Keratinocyte (primary cell): Measurements from ENCODE around the gene SIPA1.

ENCODE experiments used
- CTCF ChIP-seq, 3 experiments: IDR thresholded peaks in 1 of 3; conservative IDR thresholded peaks in 1 of 3; optimal IDR thresholded peaks in 1 of 3; 2 replicates in 2 of 3; 3 replicates in 1 of 3; pipeline versions ENCODE3 to v1.5.1; 2011; ENCODE audit warnings: low read length in 3 of 3, mild to moderate bottlenecking in 3 of 3, moderate library complexity in 2 of 3, control low read depth in 1 of 3, inconsistent platforms in 1 of 3; ENCODE audit not compliant: insufficient read depth in 2 of 3; ENCODE audit errors: extremely low read depth in 1 of 3
- EZH2 ChIP-seq: IDR thresholded peaks from one replicate; pipeline ENCODE4 v1.6.1; 2012; ENCODE audit warnings: inconsistent platforms, mild to moderate bottlenecking, low read length, moderate library complexity

GRCh38 chr11:65645710-65646109 lies 7.8 kb downstream of the SIPA1 start:
- TF ChIP-seq CTCF (optimal IDR thresholded peaks at IDR 0.05 in 1 of 3, IDR thresholded peaks at IDR 0.05 in 1 of 3, conservative IDR thresholded peaks at IDR 0.05 in 1 of 3; ENCODE audit: extremely low read depth in 1 of 3, insufficient read depth in 2 of 3, low read length in 3 of 3) (no peak), EZH2 (no peak)
